GM18502 (cell line): ENCODE data around the gene FNBP1L.
"Not testable (repeated sequence)": the region's sequence is repeated elsewhere in the genome, so short reads cannot be mapped to it uniquely, and the experiment has no call there.

Source experiments
- ATAC-seq: cut with Tn5 transposase; IDR thresholded peaks from one replicate; pipeline ENCODE4 v1.9.1; 2021; ENCODE audit warnings: mild to moderate bottlenecking; ENCODE audit not compliant: unreplicated experiment, poor library complexity

FNBP1L gene

GRCh38 chr1:93481899-93482298, 34.0 kb downstream of the FNBP1L start:
- ATAC-seq: not testable (repeated sequence)

GRCh38 chr1:93483200-93483599, 35.3 kb downstream of the FNBP1L start:
- no peak for ATAC-seq

DNA sequence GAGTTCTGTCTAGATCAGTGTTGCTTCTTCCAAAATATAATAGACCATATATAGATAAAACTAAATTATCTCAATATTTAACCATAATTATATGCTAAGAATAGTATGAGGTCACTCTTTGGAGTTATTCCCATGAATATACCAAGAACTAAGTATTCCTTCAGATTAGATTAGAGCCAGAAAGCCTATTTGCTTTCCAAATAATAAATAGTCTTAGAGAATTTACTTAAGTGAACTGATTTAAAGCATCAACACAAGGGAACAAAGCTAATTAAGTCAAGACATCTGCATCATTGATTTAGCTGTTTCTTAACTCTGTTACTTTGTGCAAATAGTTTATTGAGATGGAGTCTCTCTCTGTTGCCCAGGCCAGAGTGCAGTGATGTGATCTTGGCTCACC, 35.7 kb downstream of the FNBP1L start:
- no peak for ATAC-seq

DNA sequence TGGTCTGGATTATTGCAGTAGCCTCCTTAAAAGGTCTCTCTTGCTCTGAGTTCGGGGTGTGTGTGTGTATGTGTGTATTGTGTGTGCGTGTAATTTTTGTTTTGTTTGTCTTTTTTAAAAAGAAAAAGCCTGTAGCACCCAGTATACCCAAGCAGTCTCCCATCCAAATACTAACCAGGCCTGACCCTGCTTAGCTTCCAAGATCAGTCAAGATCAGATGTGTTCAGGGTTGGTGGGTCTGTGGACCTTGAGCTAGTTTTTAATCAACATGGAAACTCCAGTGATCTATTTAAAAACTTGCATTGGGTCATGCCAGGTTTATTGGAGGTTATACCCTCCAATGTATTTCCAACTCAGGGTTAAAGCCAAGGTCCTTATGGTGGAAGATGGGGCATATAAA, 40.3 kb downstream of the FNBP1L start:
- ATAC-seq: no peak

- ATAC-seq: no peak
These were observed 41.8 kb downstream of the FNBP1L start for GRCh38 chr1:93489756-93490155.

GRCh38 chr1:93490357-93490756, 42.4 kb downstream of the FNBP1L start:
- ATAC-seq: no peak

DNA sequence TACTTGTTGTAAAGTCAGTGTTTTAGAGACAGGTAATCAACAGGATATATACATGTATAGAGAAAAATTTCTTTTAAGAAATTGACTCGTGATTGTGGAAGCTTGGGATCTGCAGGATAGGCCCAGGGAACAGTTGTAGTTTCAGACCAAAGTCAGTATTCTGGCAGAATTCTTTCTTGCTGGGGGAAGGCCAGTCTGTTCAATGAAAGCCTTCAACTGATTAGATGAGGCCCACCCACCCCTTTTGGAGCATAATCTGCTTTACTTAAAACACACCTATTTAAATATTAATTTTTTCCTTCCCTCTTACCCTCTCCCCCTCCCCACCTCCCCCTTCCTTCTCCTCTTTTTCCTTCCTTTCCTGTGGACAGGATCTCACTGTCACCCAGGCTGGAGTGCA, 48.0 kb downstream of the FNBP1L start:
- no peak for ATAC-seq

- no peak for ATAC-seq
These were observed 48.6 kb downstream of the FNBP1L start for GRCh38 chr1:93496520-93496919.

DNA sequence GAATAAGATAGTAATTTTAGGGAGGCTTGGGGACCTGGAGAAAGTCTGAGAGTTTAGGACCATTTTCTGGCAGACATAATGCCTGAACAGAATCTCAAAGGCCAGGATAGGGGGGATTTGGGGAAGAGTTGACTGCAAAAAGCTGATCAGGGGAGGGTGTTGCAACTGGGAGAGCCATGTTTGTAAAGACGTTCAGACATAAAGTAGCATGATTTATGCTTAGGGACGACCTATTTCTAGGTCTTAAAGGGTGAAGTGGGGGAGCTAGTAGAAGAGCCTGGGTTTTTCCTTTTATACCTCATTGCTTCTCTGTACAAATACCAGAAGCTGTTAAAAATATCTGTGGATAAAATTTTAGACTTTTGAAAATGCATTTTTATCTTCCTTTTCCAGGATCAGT, 51.2 kb downstream of the FNBP1L start:
- no peak for ATAC-seq

GRCh38 chr1:93499533-93499932, 51.6 kb downstream of the FNBP1L start:
- no peak for ATAC-seq

DNA sequence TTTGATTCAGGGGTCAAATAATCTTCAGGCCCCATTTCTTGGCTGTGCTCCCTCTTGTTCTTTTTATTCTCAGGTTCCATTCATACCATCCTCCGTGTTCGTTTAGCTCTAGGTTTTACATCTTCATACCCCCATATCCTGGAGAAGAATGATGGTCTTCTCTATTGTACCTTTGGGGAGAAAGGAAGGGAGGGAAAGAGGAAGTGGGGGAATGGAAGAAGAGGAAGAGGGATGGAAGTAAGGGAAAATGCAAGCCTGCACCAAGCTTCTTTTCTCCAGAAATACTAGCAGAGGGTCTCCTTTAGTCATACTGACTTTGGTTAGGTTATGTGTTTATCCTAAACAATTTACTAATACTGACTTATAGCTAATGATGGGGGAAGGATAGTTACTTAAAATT, 52.4 kb downstream of the FNBP1L start:
- no peak for ATAC-seq

- no peak for ATAC-seq
These were observed 53.5 kb downstream of the FNBP1L start for GRCh38 chr1:93501399-93501798.

- no peak for ATAC-seq
These were observed 54.0 kb downstream of the FNBP1L start for GRCh38 chr1:93501829-93502369.

DNA sequence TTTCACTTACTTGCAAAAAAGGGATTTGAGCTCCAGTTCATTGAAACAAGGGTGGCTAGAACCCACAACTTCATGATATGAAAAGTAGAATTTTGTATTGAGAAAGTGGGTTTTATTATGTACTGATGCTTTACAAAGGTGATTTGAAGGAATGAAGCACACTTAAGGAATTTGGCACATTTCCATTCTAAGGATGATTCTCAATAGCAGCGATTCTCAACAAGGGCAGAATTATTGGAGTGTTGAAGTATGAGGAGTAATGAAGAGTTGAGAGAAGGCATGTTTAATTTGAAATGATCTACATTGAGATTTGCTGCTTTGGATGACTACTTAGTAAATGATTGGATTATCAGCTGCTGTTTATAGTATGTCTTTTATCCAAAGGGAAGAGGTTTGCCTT, 54.7 kb downstream of the FNBP1L start:
- ATAC-seq: no peak

GRCh38 chr1:93503163-93503562, 55.2 kb downstream of the FNBP1L start:
- ATAC-seq: no peak

DNA sequence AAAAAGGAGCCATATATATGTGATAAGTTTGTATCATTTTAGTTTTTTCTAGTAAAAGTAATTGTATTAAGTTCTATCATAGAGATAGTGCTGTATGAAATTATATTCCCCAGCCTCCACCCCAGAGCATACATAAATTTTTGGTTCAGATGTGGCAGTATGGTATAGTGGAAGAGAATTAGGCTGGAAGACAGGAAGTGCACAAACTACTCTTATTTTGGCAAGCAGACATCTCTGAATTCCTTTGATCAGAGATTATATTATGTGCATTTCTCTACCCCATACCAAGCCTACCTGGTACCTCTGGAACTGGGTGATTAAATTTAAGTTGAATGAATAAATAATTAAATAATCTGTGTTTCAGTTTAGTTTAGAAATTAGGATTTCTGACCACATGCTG, 55.9 kb downstream of the FNBP1L start:
- ATAC-seq: no peak

GRCh38 chr1:93504247-93505033, 56.5 kb downstream of the FNBP1L start:
- no peak for ATAC-seq

GRCh38 chr1:93506126-93506525, 58.2 kb downstream of the FNBP1L start:
- no peak for ATAC-seq

GRCh38 chr1:93516164-93516563, 68.2 kb downstream of the FNBP1L start:
- no peak for ATAC-seq

- no peak for ATAC-seq
These were observed 70.6 kb downstream of the FNBP1L start for GRCh38 chr1:93518516-93518915.

DNA sequence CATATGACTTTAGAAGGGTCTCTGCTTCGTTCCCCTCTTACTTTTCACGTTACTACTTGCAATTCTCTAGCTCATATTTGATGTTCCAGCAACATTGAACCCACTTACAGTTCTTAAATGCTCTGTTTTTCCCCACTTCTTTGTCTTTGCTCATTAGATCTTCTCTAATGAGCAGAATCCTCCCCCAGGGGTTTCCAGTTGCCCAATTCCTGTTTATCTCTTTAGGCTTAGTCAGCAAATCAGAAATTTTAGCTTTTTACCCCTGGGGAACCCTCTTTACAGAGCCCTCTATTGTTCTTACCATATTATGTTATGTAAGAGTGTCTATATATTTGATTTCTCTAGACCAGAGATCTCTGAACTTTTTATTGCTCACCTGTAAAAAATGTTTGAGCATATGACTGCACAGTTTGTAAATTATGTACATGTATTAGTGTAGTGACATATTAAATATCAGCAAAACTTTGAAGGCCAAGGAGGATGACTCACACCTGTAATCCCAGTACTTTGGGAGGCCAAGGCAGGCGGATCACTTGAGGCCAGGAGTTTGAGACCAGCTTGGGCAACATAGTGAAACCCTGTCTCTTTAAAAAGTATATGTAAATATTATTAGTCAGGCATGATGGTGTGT, 71.4 kb downstream of the FNBP1L start:
- no peak for ATAC-seq

DNA sequence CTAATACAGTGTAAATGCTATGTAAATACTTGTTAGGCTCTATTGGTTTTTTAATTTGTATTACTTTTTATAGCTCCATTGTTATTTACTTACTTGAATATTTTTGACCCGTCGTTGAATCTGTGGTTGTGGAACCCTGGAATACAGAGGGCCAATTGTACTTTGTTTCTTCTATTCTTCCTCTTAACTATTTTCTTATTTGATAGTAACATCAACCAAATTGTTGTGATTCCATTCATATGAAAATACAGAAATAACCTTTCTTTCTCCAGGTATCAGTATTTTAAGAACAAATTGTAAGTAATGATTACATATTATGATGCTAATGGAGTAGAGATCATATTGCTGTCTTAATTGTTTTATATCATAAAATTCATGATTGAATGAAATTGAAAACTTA, 73.7 kb downstream of the FNBP1L start:
- no peak for ATAC-seq
